BLaER1 treated with 17β-estradiol and CSF1 and Interleukin-3, amounts not matched to agents 10 nM and 100 nM (cell line): Measurements from ENCODE around the gene LRRC74A.

Experiments used
- H3K27ac ChIP-seq, 11 experiments: shearing (Covaris generic); formaldehyde crosslinking; 2 replicates each; pipeline ENCODE4 v1.8.1; 2022
- H3K27me3 ChIP-seq, 11 experiments: shearing (Covaris generic); formaldehyde crosslinking; 2 replicates each; pipeline ENCODE4 v1.8.1; 2022
- H3K36me3 ChIP-seq, 11 experiments: shearing (Covaris generic); formaldehyde crosslinking; 2 replicates each; pipeline ENCODE4 v1.8.1; 2022
- H3K4me1 ChIP-seq, 10 experiments: shearing (Covaris generic); formaldehyde crosslinking; 2 replicates each; pipeline ENCODE4 v1.8.1; 2022
- H3K4me2 ChIP-seq, 11 experiments: shearing (Covaris generic); formaldehyde crosslinking; 2 replicates each; pipeline ENCODE4 v1.8.1; 2022
- H3K4me3 ChIP-seq, 10 experiments: shearing (Covaris generic); formaldehyde crosslinking; 2 replicates each; pipeline ENCODE4 v1.8.1; 2022
- H3K9ac ChIP-seq, 11 experiments: shearing (Covaris generic); formaldehyde crosslinking; 2 replicates each; pipeline ENCODE4 v1.8.1; 2022
- H3K9me3 ChIP-seq, 11 experiments: shearing (Covaris generic); formaldehyde crosslinking; replicated peaks in 1 of 11; 2 replicates each; pipeline ENCODE4 v1.8.1; 2022
- H4K20me1 ChIP-seq, 11 experiments: shearing (Covaris generic); formaldehyde crosslinking; 2 replicates each; pipeline ENCODE4 v1.8.1; 2022
- Cebpa-rat ChIP-seq, 11 experiments: shearing (Covaris generic); IDR thresholded peaks; 2 replicates each; pipeline ENCODE4 v1.8.1; 2022

LRRC74A gene

GRCh38 chr14:76829650-76830421 is 3.6 kb downstream of the LRRC74A start:
- Histone ChIP-seq H3K9me3 (no peaks in the 10 kb centered on the region), H3K4me3 (no peak overlapping the region), H3K9ac (no peak overlapping the region), H3K4me1 (peaks cover 0 to 44% (median 0%) of the 10 kb centered on the region in 10 experiments; a peak in 4 of 20 replicates), H3K36me3 (no peaks in the 10 kb centered on the region), H4K20me1 (no peaks in the 10 kb centered on the region), H3K27ac (no peak overlapping the region), H3K4me2 (peak overlapping the region in 1 of 11 experiments; percentile 36; a peak in 1 of 22 replicates), H3K27me3 (no peaks in the 10 kb centered on the region)
- no peak for TF ChIP-seq Cebpa-rat (IDR thresholded peaks at IDR 0.05)

- no peaks in the 10 kb centered on the region for H3K36me3 ChIP-seq
- H3K9me3 ChIP-seq, result no peaks in the 10 kb centered on the region
- no peak overlapping the region for H3K4me3 ChIP-seq
- no peaks in the 10 kb centered on the region for H3K27me3 ChIP-seq
- H3K4me2 ChIP-seq, result no peak overlapping the region
- H3K4me1 ChIP-seq, result peaks cover 0 to 44% (median 0%) of the 10 kb centered on the region in 10 experiments; a peak in 4 of 20 replicates
- no peak for TF ChIP-seq Cebpa-rat (IDR thresholded peaks at IDR 0.05)
- no peaks in the 10 kb centered on the region for H4K20me1 ChIP-seq
- H3K27ac ChIP-seq, result no peak overlapping the region
- H3K9ac ChIP-seq, result no peak overlapping the region
Observed at GRCh38 chr14:76830556-76830955, 4.3 kb downstream of the LRRC74A start.

- Histone ChIP-seq H3K9me3 (no peaks in the 10 kb centered on the region), H4K20me1 (no peaks in the 10 kb centered on the region), H3K9ac (no peak overlapping the region), H3K4me1 (peaks cover 0 to 44% (median 0%) of the 10 kb centered on the region in 10 experiments; a peak in 4 of 20 replicates), H3K27me3 (no peaks in the 10 kb centered on the region), H3K27ac (peak overlapping the region in 2 of 11 experiments; percentile 47 to 58; a peak in 4 of 22 replicates), H3K4me2 (peak overlapping the region in 2 of 11 experiments; percentile 21 to 66; a peak in 4 of 22 replicates), H3K36me3 (no peaks in the 10 kb centered on the region), H3K4me3 (no peak overlapping the region)
- TF ChIP-seq Cebpa-rat (IDR thresholded peaks at IDR 0.05), result no peak
Observed at GRCh38 chr14:76832503-76832988, 6.3 kb downstream of the LRRC74A start.

GRCh38 chr14:76833011-76833410 is 6.8 kb downstream of the LRRC74A start:
- no peak for TF ChIP-seq Cebpa-rat (IDR thresholded peaks at IDR 0.05)
- Histone ChIP-seq H3K9ac (no peak overlapping the region), H3K4me3 (no peak overlapping the region), H3K9me3 (no peaks in the 10 kb centered on the region), H3K27me3 (no peaks in the 10 kb centered on the region), H4K20me1 (no peaks in the 10 kb centered on the region), H3K4me1 (peaks cover 0 to 44% (median 0%) of the 10 kb centered on the region in 10 experiments; a peak in 4 of 20 replicates), H3K27ac (peak overlapping the region in 2 of 11 experiments; percentile 47 to 58; a peak in 3 of 22 replicates), H3K36me3 (no peaks in the 10 kb centered on the region), H3K4me2 (peak overlapping the region in 2 of 11 experiments; percentile 21 to 66; a peak in 4 of 22 replicates)

GRCh38 chr14:76834241-76834661 is 8.0 kb downstream of the LRRC74A start:
- no peak for TF ChIP-seq Cebpa-rat (IDR thresholded peaks at IDR 0.05)
- no peak overlapping the region for H3K9ac ChIP-seq
- no peak overlapping the region for H3K27ac ChIP-seq

GRCh38 chr14:76836029-76836630 is 9.9 kb downstream of the LRRC74A start:
- no peaks in the 10 kb centered on the region for H4K20me1 ChIP-seq
- H3K9me3 ChIP-seq, result no peaks in the 10 kb centered on the region
- H3K4me3 ChIP-seq, result no peak overlapping the region
- no peaks in the 10 kb centered on the region for H3K27me3 ChIP-seq
- no peak overlapping the region for H3K27ac ChIP-seq
- H3K36me3 ChIP-seq, result no peaks in the 10 kb centered on the region
- TF ChIP-seq Cebpa-rat (IDR thresholded peaks at IDR 0.05), result no peak
- no peak overlapping the region for H3K9ac ChIP-seq
- no peak overlapping the region for H3K4me2 ChIP-seq
- H3K4me1 ChIP-seq, result peaks cover 0 to 23% (median 0%) of the 10 kb centered on the region in 10 experiments; a peak in 4 of 20 replicates

More at GRCh38 chr14:76834241-76834661, 8.0 kb downstream of the LRRC74A start:
- no peak overlapping the region for H3K4me3 ChIP-seq
- no peaks in the 10 kb centered on the region for H4K20me1 ChIP-seq
- no peaks in the 10 kb centered on the region for H3K27me3 ChIP-seq
- H3K9me3 ChIP-seq, result no peaks in the 10 kb centered on the region
- H3K4me2 ChIP-seq, result no peak overlapping the region
- no peaks in the 10 kb centered on the region for H3K36me3 ChIP-seq
- H3K4me1 ChIP-seq, result peaks cover 0 to 35% (median 0%) of the 10 kb centered on the region in 10 experiments; a peak in 4 of 20 replicates

- no peak overlapping the region for H3K27ac ChIP-seq
- no peaks in the 10 kb centered on the region for H3K27me3 ChIP-seq
- H3K4me3 ChIP-seq, result no peak overlapping the region
- H3K9ac ChIP-seq, result no peak overlapping the region
- no peak overlapping the region for H3K4me2 ChIP-seq
- H3K9me3 ChIP-seq, result no peaks in the 10 kb centered on the region
- no peaks in the 10 kb centered on the region for H3K36me3 ChIP-seq
- peaks cover 0 to 10% (median 0%) of the 10 kb centered on the region in 10 experiments; a peak in 4 of 20 replicates for H3K4me1 ChIP-seq
- TF ChIP-seq Cebpa-rat (IDR thresholded peaks at IDR 0.05), result no peak
- H4K20me1 ChIP-seq, result no peaks in the 10 kb centered on the region
Observed at GRCh38 chr14:76837524-76837923, 11.3 kb downstream of the LRRC74A start.

GRCh38 chr14:76842414-76842813 is 16.2 kb downstream of the LRRC74A start:
- H3K9ac ChIP-seq, result no peak overlapping the region
- H3K9me3 ChIP-seq, result no peaks in the 10 kb centered on the region
- H3K27ac ChIP-seq, result no peak overlapping the region
- H3K36me3 ChIP-seq, result no peaks in the 10 kb centered on the region
- H3K4me1 ChIP-seq, result peaks cover 16 to 38% (median 30%) of the 10 kb centered on the region in 10 experiments
- TF ChIP-seq Cebpa-rat (IDR thresholded peaks at IDR 0.05), result no peak
- no peaks in the 10 kb centered on the region for H3K27me3 ChIP-seq
- no peaks in the 10 kb centered on the region for H4K20me1 ChIP-seq
- no peak overlapping the region for H3K4me3 ChIP-seq
- H3K4me2 ChIP-seq, result no peak overlapping the region

- no peaks in the 10 kb centered on the region for H3K36me3 ChIP-seq
- H3K27me3 ChIP-seq, result no peaks in the 10 kb centered on the region
- peak overlapping the region in 7 of 11 experiments; percentile 8 to 74 (median 46); a peak in 11 of 22 replicates for H3K4me2 ChIP-seq
- H4K20me1 ChIP-seq, result no peaks in the 10 kb centered on the region
- peak overlapping the region in 2 of 11 experiments; percentile 9 to 16; a peak in 2 of 22 replicates for H3K27ac ChIP-seq
- no peaks in the 10 kb centered on the region for H3K9me3 ChIP-seq
- peaks cover 16 to 38% (median 30%) of the 10 kb centered on the region in 10 experiments for H3K4me1 ChIP-seq
- H3K4me3 ChIP-seq, result no peak overlapping the region
- no peak overlapping the region for H3K9ac ChIP-seq
- no peak for TF ChIP-seq Cebpa-rat (IDR thresholded peaks at IDR 0.05)
Observed at GRCh38 chr14:76844223-76844622, 18.0 kb downstream of the LRRC74A start.
